HTR-8/SVneo (cell line): ENCODE data around the gene ELOVL5.
A peak's percentile ranks its signal among the peaks of the same experiment; 100 is the strongest.

ENCODE experiments used
- DNase-seq: peaks from one replicate; pipeline ENCODE4 v3.0.0; 2011; ENCODE audit warnings: low spot score, mixed read lengths; ENCODE audit not compliant: insufficient read length
- FAIRE-seq: peaks from 2 replicates; lab custom pipeline; 2011; peaks lifted over from hg19 to GRCh38; lab: Jason Lieb, UNC

ELOVL5 gene

GRCh38 chr6:53251033-53251672 lies 97.6 kb downstream of the ELOVL5 start:
- no peak for DNase-seq
- FAIRE-seq: no peak

GRCh38 chr6:53250176-53251032 lies 98.3 kb downstream of the ELOVL5 start:
- no peak for FAIRE-seq
- DNase-seq: peak; percentile 11

- FAIRE-seq: no peak
- no peak for DNase-seq
Measured at GRCh38 chr6:53246924-53247323, 101.8 kb downstream of the ELOVL5 start.

GRCh38 chr6:53244958-53245357 lies 103.8 kb downstream of the ELOVL5 start:
- DNase-seq (no peak), FAIRE-seq (no peak)

- DNase-seq (no peak), FAIRE-seq (no peak)
Measured at GRCh38 chr6:53244399-53244931, 104.3 kb downstream of the ELOVL5 start.

- FAIRE-seq: no peak
Measured at GRCh38 chr6:53241938-53242337, 106.8 kb downstream of the ELOVL5 start.

GRCh38 chr6:53240761-53241160 lies 108.0 kb downstream of the ELOVL5 start:
- FAIRE-seq (no peak), DNase-seq (no peak)

More at GRCh38 chr6:53241938-53242337, 106.8 kb downstream of the ELOVL5 start:
- no peak for DNase-seq

- FAIRE-seq (no peak), DNase-seq (no peak)
Measured at GRCh38 chr6:53240139-53240538, 108.6 kb downstream of the ELOVL5 start.

GRCh38 chr6:53239526-53239925 lies 109.2 kb downstream of the ELOVL5 start:
- no peak for FAIRE-seq
- no peak for DNase-seq

- FAIRE-seq (no peak), DNase-seq (no peak)
Measured at GRCh38 chr6:53238311-53238710, 110.4 kb downstream of the ELOVL5 start.

- FAIRE-seq (no peak), DNase-seq (no peak)
Measured at GRCh38 chr6:53236241-53236640, 112.5 kb downstream of the ELOVL5 start.

- no peak for DNase-seq
- FAIRE-seq: no peak
Measured at GRCh38 chr6:53235508-53235907, 113.2 kb downstream of the ELOVL5 start.

GRCh38 chr6:53233309-53233708 lies 115.4 kb downstream of the ELOVL5 start:
- DNase-seq: no peak
- FAIRE-seq: no peak

- DNase-seq (no peak), FAIRE-seq (no peak)
Measured at GRCh38 chr6:53230775-53231467, 117.8 kb downstream of the ELOVL5 start.

GRCh38 chr6:53227847-53228246 lies 120.9 kb downstream of the ELOVL5 start:
- DNase-seq: no peak

GRCh38 chr6:53220605-53221004 lies 128.1 kb downstream of the ELOVL5 start:
- no peak for DNase-seq
- no peak for FAIRE-seq

More at GRCh38 chr6:53227847-53228246, 120.9 kb downstream of the ELOVL5 start:
- FAIRE-seq: no peak
